Esophagus muscularis mucosa (tissue), 4 donors: ENCODE results near the gene S100P. TPM values are rescaled to one million over a fixed set of nuclear protein-coding genes. Genes with fewer than 3 reads are reported as not detected.
"Not testable (repeated sequence)": the region's sequence is repeated elsewhere in the genome, so short reads cannot be mapped to it uniquely, and the experiment has no call there.

Experiments used
- DNase-seq: peaks from one replicate; pipeline ENCODE4 v3.0.0-alpha.2; 2017; ENCODE audit errors: extremely low spot score
- H3K27ac ChIP-seq, 4 donors: fragments of 200-600 bp; sonication (generic); replicated peaks in 1 of 4; 1 replicate in 3 of 4; 2 replicates in 1 of 4; pipeline ENCODE4 v1.5.1; 2016 to 2019; ENCODE audit warnings: mild to moderate bottlenecking in 1 of 4
- H3K27me3 ChIP-seq, 4 donors: fragments of 200-600 bp; sonication (generic); one replicate each; pipeline versions ENCODE4 v1.5.1 to v1.6.0; 2016 to 2019
- H3K36me3 ChIP-seq, 4 donors: fragments of 200-600 bp; sonication (generic); one replicate each; pipeline ENCODE4 v1.5.1; 2016 to 2019
- H3K4me1 ChIP-seq, 4 donors: fragments of 200-600 bp; sonication (generic); one replicate each; pipeline ENCODE4 v1.5.1; 2016 to 2019
- H3K4me3 ChIP-seq, 4 donors: fragments of 200-600 bp; sonication (generic); 1 replicate in 2 of 4; 2 replicates in 2 of 4; pipeline ENCODE4 v1.5.1; 2016 to 2019; ENCODE audit warnings: mild to moderate bottlenecking in 4 of 4, moderate library complexity in 1 of 4
- H3K9me3 ChIP-seq, 4 donors: fragments of 200-600 bp; sonication (generic); 1 replicate in 3 of 4; 2 replicates in 1 of 4; pipeline ENCODE4 v1.5.1; 2016 to 2019
- EP300 ChIP-seq: sonication (generic); formaldehyde crosslinking; IDR thresholded peaks from one replicate; pipeline ENCODE4 v1.6.1; 2017; ENCODE audit warnings: antibody characterized with exemption
- POLR2A ChIP-seq: fragments of 450-650 bp; IDR thresholded peaks from one replicate; pipeline ENCODE4 v1.6.1; 2017; ENCODE audit warnings: antibody characterized with exemption, moderate library complexity, mild to moderate bottlenecking, low read depth
- POLR2AphosphoS5 ChIP-seq, 2 donors: sonication (generic); formaldehyde crosslinking; IDR thresholded peaks; one replicate each; pipeline ENCODE4 v1.6.1; 2017; ENCODE audit warnings: antibody characterized with exemption in 2 of 2
- WGBS: methylation state at CpG from one replicate; pipeline ENCODE4 v1.1.5; 2018; 5-methylcytosine and 5-hydroxymethylcytosine counted together
- intact Hi-C: fragments of 100-400 bp; cut with DNase I; formaldehyde crosslinking; loops from one replicate; pipeline ENCODE4 v1.15.1; 2023
- total RNA-seq, 4 donors: library from RNA; depleted of rRNA; stranded (reverse); fragments of >200 nt; gene quantifications; one replicate each; pipeline versions ENCODE4 v1.1.0 to v1.2.1, GENCODE V29; 2016
- TF ChIP-seq, protein P1 (sequence below), 3 experiments: fragments of 200-600 bp in 2 of 3; fragments of 450-650 bp in 1 of 3; sonication (generic) in 2 of 3; IDR thresholded peaks; one replicate each; pipeline ENCODE4 v1.5.1; 2017 to 2019; ENCODE audit warnings: antibody characterized with exemption in 3 of 3, mild to moderate bottlenecking in 2 of 3, moderate library complexity in 1 of 3

Gene S100P
- total RNA-seq, 4 donors from 2014 or later: 0.99 TPM; not detected in 3

- no peaks in the 10 kb centered on the region for H3K9me3 ChIP-seq
- no peak for TF ChIP-seq POLR2AphosphoS5 (IDR thresholded peaks at IDR 0.05)
- no peak for TF ChIP-seq EP300
- TF ChIP-seq, protein P1, sequence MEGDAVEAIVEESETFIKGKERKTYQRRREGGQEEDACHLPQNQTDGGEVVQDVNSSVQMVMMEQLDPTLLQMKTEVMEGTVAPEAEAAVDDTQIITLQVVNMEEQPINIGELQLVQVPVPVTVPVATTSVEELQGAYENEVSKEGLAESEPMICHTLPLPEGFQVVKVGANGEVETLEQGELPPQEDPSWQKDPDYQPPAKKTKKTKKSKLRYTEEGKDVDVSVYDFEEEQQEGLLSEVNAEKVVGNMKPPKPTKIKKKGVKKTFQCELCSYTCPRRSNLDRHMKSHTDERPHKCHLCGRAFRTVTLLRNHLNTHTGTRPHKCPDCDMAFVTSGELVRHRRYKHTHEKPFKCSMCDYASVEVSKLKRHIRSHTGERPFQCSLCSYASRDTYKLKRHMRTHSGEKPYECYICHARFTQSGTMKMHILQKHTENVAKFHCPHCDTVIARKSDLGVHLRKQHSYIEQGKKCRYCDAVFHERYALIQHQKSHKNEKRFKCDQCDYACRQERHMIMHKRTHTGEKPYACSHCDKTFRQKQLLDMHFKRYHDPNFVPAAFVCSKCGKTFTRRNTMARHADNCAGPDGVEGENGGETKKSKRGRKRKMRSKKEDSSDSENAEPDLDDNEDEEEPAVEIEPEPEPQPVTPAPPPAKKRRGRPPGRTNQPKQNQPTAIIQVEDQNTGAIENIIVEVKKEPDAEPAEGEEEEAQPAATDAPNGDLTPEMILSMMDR (IDR thresholded peaks at IDR 0.05): no peak
- TF ChIP-seq POLR2A: no peak
- H3K4me1 ChIP-seq: peaks cover 7 to 21% (median 16%) of the 10 kb centered on the region in 4 donors
- no peak for DNase-seq
- 94% methylated on average over 5 of the region's 8 CpGs for WGBS
- H3K36me3 ChIP-seq: no peaks in the 10 kb centered on the region
- no peaks in the 10 kb centered on the region for H3K27me3 ChIP-seq
- H3K4me3 ChIP-seq: no peak overlapping the region
- intact Hi-C loops: loop anchor here (5.0 kb wide), 1 partner anchor 248 kb away; no protein-coding TSS in a partner anchor
- no peak overlapping the region for H3K27ac ChIP-seq
Observed at GRCh38 chr4:6723851-6724250, 30.2 kb downstream of the S100P start.

DNA sequence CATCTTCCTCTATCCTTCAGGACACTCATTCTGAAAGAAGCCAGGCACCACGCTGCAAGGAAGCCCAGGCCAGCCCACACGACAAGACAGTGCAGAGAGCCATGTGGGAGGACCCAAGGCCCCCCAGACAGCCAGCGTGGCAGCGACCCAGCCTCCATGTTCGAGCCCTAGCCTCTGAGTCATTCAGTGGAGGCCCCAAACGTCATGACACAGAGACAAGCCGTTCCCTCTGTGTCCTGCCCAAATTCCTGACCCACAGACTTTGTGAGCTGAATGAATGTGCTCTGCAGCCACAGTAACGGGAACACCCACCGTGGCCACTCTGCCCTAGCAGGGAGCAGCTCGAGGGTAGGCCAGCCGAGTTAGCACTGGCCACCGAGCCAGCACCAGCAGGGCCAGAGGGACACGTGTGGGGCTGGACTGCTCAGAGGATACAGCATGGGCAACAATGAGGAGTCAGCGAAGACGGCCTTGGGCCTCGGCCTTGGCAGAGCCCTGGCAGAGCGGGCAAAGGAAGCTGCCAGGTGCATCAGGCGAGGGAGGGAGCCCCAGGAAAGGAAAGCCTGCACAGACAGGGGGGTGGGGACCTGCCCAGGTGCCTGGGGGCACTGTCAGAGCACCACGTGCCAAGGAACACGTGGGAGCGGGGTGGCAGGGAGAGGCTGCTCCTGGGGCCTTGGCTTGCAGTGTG, 30.9 kb downstream of the S100P start:
- Histone ChIP-seq H3K4me3 (no peak overlapping the region), H3K27me3 (no peaks in the 10 kb centered on the region), H3K4me1 (peaks cover 7 to 21% (median 16%) of the 10 kb centered on the region in 4 donors), H3K27ac (no peak overlapping the region), H3K9me3 (no peaks in the 10 kb centered on the region), H3K36me3 (no peaks in the 10 kb centered on the region)
- no peak for DNase-seq
- TF ChIP-seq, protein P1 (IDR thresholded peaks at IDR 0.05): no peak
- no peak for TF ChIP-seq POLR2AphosphoS5 (IDR thresholded peaks at IDR 0.05)
- no peak for TF ChIP-seq POLR2A
- WGBS: 88% methylated on average over 19 of the region's 21 CpGs
- intact Hi-C loops: loop anchor here (5.0 kb wide), 1 partner anchor 248 kb away; no protein-coding TSS in a partner anchor

DNA sequence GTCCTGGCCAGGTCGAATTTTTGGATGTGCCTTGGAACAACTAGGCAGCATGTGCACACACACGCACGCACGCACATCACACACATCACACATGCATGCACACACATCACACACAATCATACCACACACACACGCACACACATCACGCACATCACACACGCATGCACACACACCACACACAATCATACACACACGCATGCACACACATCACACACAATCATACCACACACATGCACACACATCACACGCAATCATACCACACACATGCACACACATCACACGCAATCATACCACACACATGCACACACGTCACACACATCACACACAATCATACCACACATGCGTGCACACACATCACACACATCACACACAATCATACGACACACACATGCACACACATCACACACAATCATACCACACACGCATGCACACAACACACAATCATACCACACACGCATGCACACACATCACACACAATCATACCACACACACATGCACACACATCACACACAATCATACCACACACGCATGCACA, 31.8 kb downstream of the S100P start:
- H3K4me3 ChIP-seq, DNase-seq, intact Hi-C loops, H3K27me3 ChIP-seq, H3K27ac ChIP-seq, H3K36me3 ChIP-seq, H3K9me3 ChIP-seq: not testable (repeated sequence)
- WGBS: 92% methylated on average over 16 of the region's 16 CpGs
- H3K4me1 ChIP-seq: peaks cover under 1 to 13% (median 10%) of the 10 kb centered on the region in 4 donors

DNA sequence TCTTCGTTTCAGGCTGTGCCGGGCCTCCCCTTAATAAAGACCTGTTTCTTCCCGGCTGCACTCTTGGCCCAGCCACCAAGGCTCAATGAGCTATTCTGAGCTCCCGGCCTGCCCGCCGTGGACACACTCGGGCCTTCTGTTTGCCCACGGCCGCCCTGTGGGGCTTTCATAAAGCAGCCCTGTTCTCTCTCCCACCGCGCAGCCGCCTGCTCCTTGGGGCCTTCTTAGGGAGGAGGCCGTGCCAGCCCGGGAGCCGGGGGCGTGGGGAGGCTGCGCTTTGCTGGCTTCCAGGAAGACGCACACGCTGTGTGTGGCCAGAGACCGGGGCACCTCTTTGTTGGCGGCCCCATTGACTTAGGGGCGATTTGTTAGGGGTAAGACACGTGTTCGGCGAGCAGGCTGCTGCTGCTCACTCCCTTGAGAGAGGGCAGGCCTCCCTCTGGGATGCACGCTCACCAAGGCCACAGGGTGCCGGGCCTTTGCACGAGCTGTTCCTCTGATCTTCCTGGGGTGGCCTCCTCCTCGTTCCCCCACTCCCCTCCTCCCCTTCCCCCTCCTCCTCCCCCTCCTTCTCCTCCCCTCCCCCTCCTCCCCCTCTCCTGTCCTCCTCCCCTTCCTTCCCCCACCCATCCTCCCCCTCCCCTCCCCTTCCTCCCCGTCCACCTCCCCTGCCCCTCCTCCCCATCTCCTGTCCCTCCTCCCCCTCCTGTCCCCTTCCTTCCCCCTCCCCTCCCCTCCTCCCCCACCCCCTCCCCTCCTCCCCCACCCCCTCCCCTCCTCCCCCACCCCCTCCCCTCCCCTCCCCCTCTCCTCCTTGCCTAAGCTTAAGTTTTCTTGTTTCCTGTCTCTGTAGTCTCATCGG, 33.6 kb downstream of the S100P start:
- H3K9me3 ChIP-seq: no peaks in the 10 kb centered on the region
- DNase-seq: peak; percentile 81
- 47% methylated on average over 21 of the region's 31 CpGs for WGBS
- intact Hi-C loops: no loop called here
- H3K36me3 ChIP-seq: no peaks in the 10 kb centered on the region
- H3K4me3 ChIP-seq: peak overlapping the region in 2 of 4 donors; percentile 20 to 26
- H3K27me3 ChIP-seq: no peaks in the 10 kb centered on the region
- H3K27ac ChIP-seq: peak overlapping the region in 2 of 4 donors; percentile 47 to 55
- H3K4me1 ChIP-seq: peaks cover under 1 to 11% (median 11%) of the 10 kb centered on the region in 4 donors
- TF ChIP-seq, protein P1 (IDR thresholded peaks at IDR 0.05): no peak
- TF ChIP-seq POLR2AphosphoS5 (IDR thresholded peaks at IDR 0.05) (peak in 1 of 2 donors; percentile 27), POLR2A (no peak), EP300 (no peak)

DNA sequence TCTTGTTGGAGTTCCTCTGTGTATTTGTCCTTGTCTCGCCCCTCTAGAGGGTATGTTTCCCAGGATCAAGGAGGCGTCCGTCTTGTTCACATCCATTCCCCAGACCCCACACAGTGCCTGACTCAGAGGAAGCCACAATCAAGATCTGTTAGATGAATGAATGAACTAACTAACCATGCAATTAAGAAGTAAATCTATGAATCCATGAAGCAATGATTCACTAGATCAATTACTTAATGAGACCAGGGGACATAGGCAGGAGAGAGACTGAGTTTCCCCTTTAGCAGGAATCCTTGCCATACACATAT, 34.2 kb downstream of the S100P start:
- 68% methylated on average over 3 of the region's 3 CpGs for WGBS
- H3K4me1 ChIP-seq: peaks cover 6 to 17% (median 17%) of the 10 kb centered on the region in 4 donors
- intact Hi-C loops: no loop called here
- TF ChIP-seq EP300: no peak
- no peak for TF ChIP-seq POLR2A
- TF ChIP-seq POLR2AphosphoS5 (IDR thresholded peaks at IDR 0.05): no peak
- TF ChIP-seq, protein P1 (IDR thresholded peaks at IDR 0.05): no peak
- no peaks in the 10 kb centered on the region for H3K36me3 ChIP-seq
- no peaks in the 10 kb centered on the region for H3K9me3 ChIP-seq
- H3K4me3 ChIP-seq: no peak overlapping the region
- H3K27ac ChIP-seq: no peak overlapping the region
- no peak for DNase-seq
- no peaks in the 10 kb centered on the region for H3K27me3 ChIP-seq
